ENCODE data around the gene BUB3. TPM values are rescaled to one million over a fixed set of nuclear protein-coding genes. Genes with fewer than 3 reads are reported as not detected.

Gene BUB3
- total RNA-seq, 4 donors from 2014 or later, result 67.9 to 90.1 (median 78.8) TPM

DNA sequence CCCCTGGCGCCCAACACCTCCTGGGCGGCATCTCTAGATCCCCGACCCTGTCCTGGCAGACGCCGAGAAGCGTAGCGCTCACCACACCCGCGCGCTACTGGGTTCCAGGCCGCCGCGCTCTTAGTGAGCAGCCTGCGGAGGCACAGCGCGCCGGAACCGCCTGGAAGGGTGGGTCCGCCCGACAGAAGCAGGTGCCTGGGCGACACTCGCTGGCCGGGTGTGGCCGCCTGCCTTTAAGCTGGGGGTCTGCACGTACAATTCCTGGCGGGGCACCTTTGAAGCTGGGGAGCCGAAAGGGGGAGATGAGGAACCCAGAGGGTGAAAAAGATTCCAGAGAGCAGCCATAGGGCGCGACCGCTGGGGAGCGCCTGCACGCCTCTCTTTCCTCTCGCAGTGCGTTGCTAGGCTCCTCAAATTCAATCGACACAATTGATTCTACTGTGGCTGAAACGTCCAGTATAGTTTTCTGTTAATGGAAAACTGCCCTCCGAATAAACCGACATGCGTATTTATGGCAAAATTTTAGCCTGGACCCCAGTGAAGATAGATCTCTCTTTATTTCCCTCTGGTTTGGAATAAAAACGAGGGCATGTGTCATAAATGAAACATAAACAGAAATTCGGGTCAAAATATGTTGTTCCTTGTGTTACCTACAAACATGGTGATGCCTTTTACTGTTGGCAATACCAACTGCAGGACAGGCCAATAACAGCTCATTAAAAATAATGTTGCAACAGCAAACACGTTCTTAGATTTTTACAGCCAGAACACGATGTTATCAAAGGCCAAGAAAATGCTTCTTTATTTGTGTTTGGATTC lies 13.8 kb upstream of the BUB3 start:
- Histone ChIP-seq H3K27me3 (peaks cover 18 to 100% (median 96%) of the 10 kb centered on the region in 4 donors), H3K36me3 (no peaks in the 10 kb centered on the region), H3K27ac (replicated peaks in 1 of 4) (no peak overlapping the region), H3K9me3 (no peaks in the 10 kb centered on the region), H3K4me3 (no peak overlapping the region), H3K4me1 (peaks cover 30 to 65% (median 56%) of the 10 kb centered on the region in 4 donors)
- TF ChIP-seq POLR2AphosphoS5 (IDR thresholded peaks at IDR 0.05), result no peak
- peak; percentile 39 for DNase-seq (ENCODE audit: extremely low spot score)
- WGBS, result 9% methylated on average over 33 of the region's 43 CpGs
- intact Hi-C loops (cut with DNase I), result no loop called here

- peak; percentile 53 for DNase-seq (ENCODE audit: extremely low spot score)
- H3K36me3 ChIP-seq, result no peaks in the 10 kb centered on the region
- no peak overlapping the region for H3K4me3 ChIP-seq
- peaks cover 14 to 100% (median 96%) of the 10 kb centered on the region in 4 donors for H3K27me3 ChIP-seq
- no peaks in the 10 kb centered on the region for H3K9me3 ChIP-seq
- no peak overlapping the region for H3K27ac ChIP-seq (replicated peaks in 1 of 4)
- TF ChIP-seq EP300 (IDR thresholded peaks at IDR 0.05), result no peak
- no peak for TF ChIP-seq POLR2A (IDR thresholded peaks at IDR 0.05; ENCODE audit: low read depth)
- TF ChIP-seq, protein P1, sequence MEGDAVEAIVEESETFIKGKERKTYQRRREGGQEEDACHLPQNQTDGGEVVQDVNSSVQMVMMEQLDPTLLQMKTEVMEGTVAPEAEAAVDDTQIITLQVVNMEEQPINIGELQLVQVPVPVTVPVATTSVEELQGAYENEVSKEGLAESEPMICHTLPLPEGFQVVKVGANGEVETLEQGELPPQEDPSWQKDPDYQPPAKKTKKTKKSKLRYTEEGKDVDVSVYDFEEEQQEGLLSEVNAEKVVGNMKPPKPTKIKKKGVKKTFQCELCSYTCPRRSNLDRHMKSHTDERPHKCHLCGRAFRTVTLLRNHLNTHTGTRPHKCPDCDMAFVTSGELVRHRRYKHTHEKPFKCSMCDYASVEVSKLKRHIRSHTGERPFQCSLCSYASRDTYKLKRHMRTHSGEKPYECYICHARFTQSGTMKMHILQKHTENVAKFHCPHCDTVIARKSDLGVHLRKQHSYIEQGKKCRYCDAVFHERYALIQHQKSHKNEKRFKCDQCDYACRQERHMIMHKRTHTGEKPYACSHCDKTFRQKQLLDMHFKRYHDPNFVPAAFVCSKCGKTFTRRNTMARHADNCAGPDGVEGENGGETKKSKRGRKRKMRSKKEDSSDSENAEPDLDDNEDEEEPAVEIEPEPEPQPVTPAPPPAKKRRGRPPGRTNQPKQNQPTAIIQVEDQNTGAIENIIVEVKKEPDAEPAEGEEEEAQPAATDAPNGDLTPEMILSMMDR (IDR thresholded peaks at IDR 0.05), result no peak
- TF ChIP-seq POLR2AphosphoS5 (IDR thresholded peaks at IDR 0.05), result no peak
- H3K4me1 ChIP-seq, result peaks cover 27 to 65% (median 54%) of the 10 kb centered on the region in 4 donors
- WGBS, result 12% methylated on average over 6 of the region's 6 CpGs
- intact Hi-C loops (cut with DNase I), result no loop called here
Measured at GRCh38 chr10:123140983-123141390, 13.2 kb upstream of the BUB3 start.

- peak; percentile 84 for DNase-seq (ENCODE audit: extremely low spot score)
Measured at GRCh38 chr10:123141791-123142700, 12.2 kb upstream of the BUB3 start.

GRCh38 chr10:123142701-123143161 lies 11.5 kb upstream of the BUB3 start:
- no peak for TF ChIP-seq POLR2AphosphoS5 (IDR thresholded peaks at IDR 0.05)
- TF ChIP-seq POLR2A (IDR thresholded peaks at IDR 0.05; ENCODE audit: low read depth), result no peak
- TF ChIP-seq, protein P1 (IDR thresholded peaks at IDR 0.05), result no peak
- TF ChIP-seq EP300 (IDR thresholded peaks at IDR 0.05), result no peak
- Histone ChIP-seq H3K27me3 (peaks cover 0 to 100% (median 95%) of the 10 kb centered on the region in 4 donors), H3K36me3 (no peaks in the 10 kb centered on the region), H3K27ac (replicated peaks in 1 of 4) (no peak overlapping the region), H3K4me3 (no peak overlapping the region), H3K9me3 (no peaks in the 10 kb centered on the region), H3K4me1 (peaks cover 15 to 62% (median 48%) of the 10 kb centered on the region in 4 donors)
- peak; percentile 86 for DNase-seq (ENCODE audit: extremely low spot score)
- intact Hi-C loops (cut with DNase I), result no loop called here
- WGBS, result 1% methylated on average over 19 of the region's 33 CpGs

More at GRCh38 chr10:123141791-123142700, 12.2 kb upstream of the BUB3 start:
- Histone ChIP-seq H3K27ac (replicated peaks in 1 of 4) (no peak overlapping the region), H3K4me1 (peaks cover 21 to 65% (median 50%) of the 10 kb centered on the region in 4 donors), H3K36me3 (no peaks in the 10 kb centered on the region), H3K27me3 (peaks cover 5 to 100% (median 95%) of the 10 kb centered on the region in 4 donors), H3K4me3 (no peak overlapping the region), H3K9me3 (no peaks in the 10 kb centered on the region)
- WGBS, result 13% methylated on average over 27 of the region's 38 CpGs
- intact Hi-C loops (cut with DNase I), result no loop called here
- TF ChIP-seq POLR2A (IDR thresholded peaks at IDR 0.05; ENCODE audit: low read depth) (no peak), POLR2AphosphoS5 (IDR thresholded peaks at IDR 0.05) (no peak), EP300 (IDR thresholded peaks at IDR 0.05) (no peak)
- TF ChIP-seq, protein P1 (IDR thresholded peaks at IDR 0.05), result no peak
